KMS-11 (cell line): ENCODE measurements around the gene GAB3.

Experiments used
- H2AFZ ChIP-seq: fragments of 200-600 bp; sonication (generic); 2 replicates; pipeline ENCODE4 v1.6.1; 2016; ENCODE audit warnings: antibody characterized with exemption, mixed run types, low read depth
- H3K27ac ChIP-seq: fragments of 200-600 bp; sonication (generic); 2 replicates; pipeline ENCODE4 v1.6.1; 2016; ENCODE audit warnings: mild to moderate bottlenecking, mixed run types
- H3K27me3 ChIP-seq: fragments of 200-600 bp; sonication (generic); 2 replicates; pipeline ENCODE4 v1.6.1; 2017; ENCODE audit warnings: mild to moderate bottlenecking, low read depth, mixed run types, moderate library complexity; ENCODE audit not compliant: insufficient read depth
- H3K36me3 ChIP-seq: fragments of 200-600 bp; sonication (generic); 2 replicates; pipeline ENCODE4 v1.6.1; 2017; ENCODE audit warnings: mild to moderate bottlenecking, mixed run types; ENCODE audit not compliant: insufficient read depth
- H3K4me1 ChIP-seq: fragments of 200-600 bp; sonication (generic); 2 replicates; pipeline ENCODE4 v1.6.1; 2016; ENCODE audit warnings: mild to moderate bottlenecking, low read depth, mixed run types; ENCODE audit not compliant: poor library complexity, severe bottlenecking
- H3K4me2 ChIP-seq: fragments of 200-600 bp; sonication (generic); 2 replicates; pipeline ENCODE4 v1.7.0; 2016; ENCODE audit warnings: mild to moderate bottlenecking, mixed run types
- H3K4me3 ChIP-seq: fragments of 200-600 bp; sonication (generic); IDR thresholded peaks from 2 replicates; pipeline ENCODE4 v1.6.1; 2017; ENCODE audit warnings: low read depth, low read length, mixed read lengths; ENCODE audit not compliant: insufficient read depth
- H3K79me2 ChIP-seq: fragments of 200-600 bp; sonication (generic); 2 replicates; pipeline ENCODE4 v1.6.1; 2016; ENCODE audit warnings: low read depth, mixed run types; ENCODE audit not compliant: insufficient read depth
- H3K9ac ChIP-seq: fragments of 200-600 bp; sonication (generic); 2 replicates; pipeline ENCODE4 v1.6.1; 2016; ENCODE audit warnings: mild to moderate bottlenecking, mixed run types
- H4K20me1 ChIP-seq: fragments of 200-600 bp; sonication (generic); 2 replicates; pipeline ENCODE4 v1.6.1; 2016; ENCODE audit warnings: mild to moderate bottlenecking, mixed run types; ENCODE audit not compliant: insufficient read depth
- TF ChIP-seq, protein P1 (sequence below): fragments of 200-600 bp; sonication (generic); conservative IDR thresholded peaks from 2 replicates; pipeline ENCODE4 v1.6.1; 2017; ENCODE audit warnings: low read depth, mild to moderate bottlenecking, antibody characterized with exemption, low read length, moderate library complexity, mixed read lengths

The GAB3 gene

DNA sequence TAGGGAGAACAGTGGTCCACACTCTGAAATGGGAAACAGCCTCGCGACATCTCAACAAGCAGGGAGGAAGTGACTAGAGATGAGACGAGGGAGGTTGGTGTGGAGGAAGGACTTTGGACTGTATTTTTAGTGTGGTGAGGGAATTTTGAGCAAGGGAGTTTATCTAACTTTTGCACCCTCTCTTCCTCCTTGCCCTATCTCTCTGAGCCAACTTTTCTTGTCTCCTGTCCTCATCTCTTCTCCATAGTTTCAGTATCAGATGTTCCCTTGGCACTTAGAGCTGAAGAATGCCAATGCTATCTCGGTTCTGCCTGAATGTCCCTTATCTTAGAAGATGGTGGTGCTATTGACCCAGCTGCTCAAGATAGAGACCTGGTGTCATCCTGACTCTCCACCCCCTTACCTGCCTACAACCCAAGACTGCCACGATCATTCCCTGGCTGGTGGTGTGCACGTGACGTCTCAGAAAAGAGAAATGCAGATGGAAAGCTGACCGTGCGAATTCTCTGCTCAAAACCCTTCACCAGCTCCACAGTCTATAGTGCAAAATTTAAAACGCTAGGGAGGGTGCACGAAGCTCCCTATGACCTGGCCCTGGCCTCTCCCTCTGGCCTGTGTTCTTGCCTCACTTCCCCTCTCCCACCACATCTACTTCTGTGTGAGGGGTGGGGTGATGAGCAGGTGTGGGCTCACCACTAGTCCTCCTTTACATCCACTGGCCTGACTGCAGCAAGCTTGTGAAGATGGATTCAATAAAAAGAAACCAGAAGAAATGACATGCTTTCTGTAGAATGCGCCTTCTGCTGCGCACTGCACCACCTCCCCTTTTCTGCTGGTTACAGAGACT lies 33.5 kb upstream of the GAB3 start:
- H3K4me2 ChIP-seq, result no peak overlapping the region

DNA sequence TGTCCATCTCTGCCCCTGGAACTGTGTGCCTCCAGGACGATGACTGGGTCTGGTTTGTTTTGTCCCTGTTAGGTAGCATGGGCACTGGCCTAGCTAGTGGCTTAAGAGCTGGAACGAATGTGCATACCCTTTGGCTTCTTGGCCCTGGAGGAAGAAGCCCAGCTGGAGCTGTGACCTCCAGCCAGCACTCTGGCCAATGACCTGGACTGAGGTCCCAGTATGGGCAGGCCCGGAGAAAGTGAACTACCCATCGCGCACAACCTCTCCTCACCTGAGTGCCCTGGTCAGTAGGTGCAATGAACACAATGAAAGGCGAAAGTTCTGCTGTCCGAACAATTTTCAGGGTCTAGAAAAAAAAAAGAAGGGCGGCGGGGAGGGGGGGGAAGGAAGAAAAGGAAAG lies 30.1 kb upstream of the GAB3 start:
- H3K27ac ChIP-seq, result no peak overlapping the region
- no peak overlapping the region for H3K4me3 ChIP-seq
- H3K36me3 ChIP-seq, result no peaks in the 10 kb centered on the region
- H3K4me2 ChIP-seq, result no peak overlapping the region
- no peak overlapping the region for H2AFZ ChIP-seq
- H3K4me1 ChIP-seq, result no peaks in the 10 kb centered on the region
- no peak overlapping the region for H3K9ac ChIP-seq
- no peaks in the 10 kb centered on the region for H3K27me3 ChIP-seq
- TF ChIP-seq, protein P1, sequence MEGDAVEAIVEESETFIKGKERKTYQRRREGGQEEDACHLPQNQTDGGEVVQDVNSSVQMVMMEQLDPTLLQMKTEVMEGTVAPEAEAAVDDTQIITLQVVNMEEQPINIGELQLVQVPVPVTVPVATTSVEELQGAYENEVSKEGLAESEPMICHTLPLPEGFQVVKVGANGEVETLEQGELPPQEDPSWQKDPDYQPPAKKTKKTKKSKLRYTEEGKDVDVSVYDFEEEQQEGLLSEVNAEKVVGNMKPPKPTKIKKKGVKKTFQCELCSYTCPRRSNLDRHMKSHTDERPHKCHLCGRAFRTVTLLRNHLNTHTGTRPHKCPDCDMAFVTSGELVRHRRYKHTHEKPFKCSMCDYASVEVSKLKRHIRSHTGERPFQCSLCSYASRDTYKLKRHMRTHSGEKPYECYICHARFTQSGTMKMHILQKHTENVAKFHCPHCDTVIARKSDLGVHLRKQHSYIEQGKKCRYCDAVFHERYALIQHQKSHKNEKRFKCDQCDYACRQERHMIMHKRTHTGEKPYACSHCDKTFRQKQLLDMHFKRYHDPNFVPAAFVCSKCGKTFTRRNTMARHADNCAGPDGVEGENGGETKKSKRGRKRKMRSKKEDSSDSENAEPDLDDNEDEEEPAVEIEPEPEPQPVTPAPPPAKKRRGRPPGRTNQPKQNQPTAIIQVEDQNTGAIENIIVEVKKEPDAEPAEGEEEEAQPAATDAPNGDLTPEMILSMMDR, result no peak
- H3K79me2 ChIP-seq, result no peaks in the 10 kb centered on the region
- no peaks in the 10 kb centered on the region for H4K20me1 ChIP-seq

More for the DNA sequence above, 33.5 kb upstream of the GAB3 start:
- Histone ChIP-seq H3K4me3 (no peak overlapping the region), H3K79me2 (no peaks in the 10 kb centered on the region), H3K4me1 (no peaks in the 10 kb centered on the region), H3K27ac (no peak overlapping the region), H3K9ac (no peak overlapping the region), H3K36me3 (no peaks in the 10 kb centered on the region), H4K20me1 (no peaks in the 10 kb centered on the region), H3K27me3 (no peaks in the 10 kb centered on the region), H2AFZ (no peak overlapping the region)
- TF ChIP-seq, protein P1, result no peak

DNA sequence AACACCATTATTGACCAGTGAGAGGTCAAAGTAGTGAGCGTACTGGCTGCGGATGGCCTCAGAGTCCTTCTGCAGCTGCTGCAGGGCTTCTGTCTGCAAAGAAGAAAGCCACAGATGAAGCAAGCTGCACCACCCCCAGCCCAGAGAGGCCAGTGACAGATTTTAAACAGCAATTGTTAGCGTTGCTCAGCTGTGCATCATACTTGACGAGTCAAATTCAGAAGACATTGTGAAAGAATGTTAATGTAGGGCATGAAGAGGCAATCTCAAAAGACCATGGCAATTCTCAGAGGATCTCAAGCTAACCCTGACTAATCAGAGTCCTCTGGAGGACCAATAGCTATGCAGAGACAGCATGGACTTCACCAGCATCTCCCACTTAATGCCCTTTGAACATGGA lies 28.4 kb upstream of the GAB3 start:
- no peaks in the 10 kb centered on the region for H4K20me1 ChIP-seq
- no peak overlapping the region for H3K9ac ChIP-seq
- H3K27ac ChIP-seq, result no peak overlapping the region
- no peaks in the 10 kb centered on the region for H3K79me2 ChIP-seq
- H3K4me1 ChIP-seq, result no peaks in the 10 kb centered on the region
- TF ChIP-seq, protein P1, result no peak
- no peaks in the 10 kb centered on the region for H3K36me3 ChIP-seq
- no peak overlapping the region for H3K4me2 ChIP-seq
- no peak overlapping the region for H2AFZ ChIP-seq
- H3K27me3 ChIP-seq, result no peaks in the 10 kb centered on the region
- no peak overlapping the region for H3K4me3 ChIP-seq

DNA sequence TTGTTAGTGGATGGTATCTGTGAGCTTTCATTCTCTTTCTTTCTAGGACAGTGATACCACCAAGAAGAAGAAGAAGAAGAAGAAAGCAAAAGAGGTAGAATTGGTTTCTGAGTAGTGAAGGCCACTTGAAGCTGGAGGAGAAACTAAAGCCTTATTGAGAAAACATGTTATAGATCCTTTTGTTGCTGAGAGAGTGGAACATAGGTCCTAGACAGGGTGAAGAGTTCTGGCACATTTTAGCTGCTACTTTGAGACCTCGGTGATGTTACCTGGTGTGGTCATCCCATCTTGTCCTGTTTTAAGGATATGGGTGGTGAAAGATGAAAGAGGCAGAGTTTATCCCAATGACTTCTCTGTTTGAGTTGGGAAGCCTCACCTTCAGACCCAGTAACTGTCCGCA lies 25.9 kb upstream of the GAB3 start:
- Histone ChIP-seq H2AFZ (no peak overlapping the region), H4K20me1 (no peaks in the 10 kb centered on the region), H3K27me3 (no peaks in the 10 kb centered on the region), H3K36me3 (no peaks in the 10 kb centered on the region), H3K27ac (no peak overlapping the region), H3K4me1 (no peaks in the 10 kb centered on the region), H3K9ac (no peak overlapping the region), H3K79me2 (no peaks in the 10 kb centered on the region), H3K4me2 (no peak overlapping the region), H3K4me3 (no peak overlapping the region)
- TF ChIP-seq, protein P1, result no peak
